ENCODE measurements around the gene BLTP2.
A peak's percentile ranks its signal among the peaks of the same experiment; 100 is the strongest.
"Not testable (repeated sequence)": the region's sequence is repeated elsewhere in the genome, so short reads cannot be mapped to it uniquely, and the experiment has no call there.

The BLTP2 gene

DNA sequence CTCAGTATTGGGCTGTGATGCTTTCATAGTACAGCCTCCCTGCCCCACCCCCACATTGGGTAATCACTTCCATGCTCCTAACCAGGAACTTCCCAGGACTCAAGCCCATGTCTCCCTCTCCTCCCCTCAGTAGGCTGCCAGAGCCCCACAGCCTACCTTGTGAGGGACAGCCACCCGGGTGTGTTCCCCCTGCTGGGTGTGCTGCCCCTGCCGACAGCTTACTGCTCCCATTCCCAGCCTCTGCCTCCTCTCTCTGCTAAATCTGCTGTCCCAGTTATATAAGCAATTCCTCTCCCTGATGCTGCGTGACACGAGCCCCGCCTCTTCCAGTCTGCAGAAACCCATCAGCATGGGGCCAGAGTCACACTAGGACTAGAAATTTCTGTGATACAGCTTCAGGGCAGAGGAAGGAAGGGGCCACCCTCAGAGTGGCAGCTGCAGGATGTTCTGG lies 31.0 kb downstream of the BLTP2 start, which contains the start of gene RSKR:
RSKR (minus strand) TSS at position 255 of the 451 bp plus-strand sequence; CDS start at position 231, 24 bp downstream.
- Histone ChIP-seq H3K4me3 (ENCODE audit: low read length) (no peak within 1 kb of the TSS), H3K9ac (ENCODE audit: low read length) (no peak within 1 kb of the TSS), H3K27ac (ENCODE audit: low read depth, low read length) (no peak within 1 kb of the TSS), H3K4me1 (ENCODE audit: control insufficient read depth, insufficient read depth, low read length) (no peaks in the 10 kb centered on the region), H3K36me3 (ENCODE audit: control insufficient read depth, insufficient read depth, low read length) (peaks cover 27% of the 10 kb centered on the region), H3K27me3 (ENCODE audit: control insufficient read depth, insufficient read depth, low read length) (no peaks in the 10 kb centered on the region)

DNA sequence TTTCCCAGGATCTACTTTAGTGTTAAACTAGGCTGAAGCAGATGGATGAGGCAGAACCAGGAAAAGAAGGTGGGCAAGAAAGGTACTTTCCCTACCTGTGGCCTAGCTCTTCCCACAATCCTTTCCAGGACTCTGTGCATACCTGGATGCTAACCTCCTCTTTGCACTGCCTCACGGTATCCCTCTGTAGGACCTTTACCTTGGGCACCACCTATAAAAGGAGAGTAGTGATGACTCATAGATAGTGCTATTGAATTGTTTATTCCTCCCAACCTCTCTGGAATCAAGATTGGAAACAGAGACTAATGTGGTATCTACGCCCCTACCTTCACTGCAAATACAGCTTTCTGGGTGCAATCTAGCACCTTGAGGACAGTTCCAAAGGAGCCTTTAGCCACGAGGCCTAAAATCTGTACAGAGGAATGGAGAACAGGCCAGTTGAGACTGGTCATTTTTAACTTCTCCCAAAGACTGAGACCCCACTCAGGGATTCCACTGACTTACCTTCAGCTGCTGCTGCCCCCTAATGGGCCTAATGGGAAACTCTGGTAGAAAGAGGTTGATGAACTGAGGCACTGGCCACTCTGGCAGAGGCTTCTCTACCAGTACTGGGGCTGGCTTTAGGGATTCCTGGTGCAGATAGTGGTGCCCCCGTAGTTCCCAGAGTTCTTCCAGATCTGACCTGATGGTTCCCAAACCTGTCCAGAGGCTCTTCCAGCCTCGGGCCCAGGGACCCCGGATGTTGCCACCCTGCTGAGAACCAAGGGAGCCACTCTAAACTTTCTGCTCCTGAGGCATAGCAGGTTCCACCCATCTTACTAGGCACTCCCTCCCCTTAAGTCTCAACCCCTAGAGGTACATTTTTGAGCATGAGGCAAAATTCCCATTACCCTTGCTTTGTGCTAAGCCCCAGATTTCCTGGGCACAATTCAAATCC lies 31.8 kb downstream of the BLTP2 start:
- no peak overlapping the region for H3K27ac ChIP-seq (ENCODE audit: low read depth, low read length)
- no peaks in the 10 kb centered on the region for H3K27me3 ChIP-seq (ENCODE audit: control insufficient read depth, insufficient read depth, low read length)
- H3K4me1 ChIP-seq (ENCODE audit: control insufficient read depth, insufficient read depth, low read length), result no peaks in the 10 kb centered on the region
- H3K4me3 ChIP-seq (ENCODE audit: low read length), result no peak overlapping the region
- peaks cover 22% of the 10 kb centered on the region for H3K36me3 ChIP-seq (ENCODE audit: control insufficient read depth, insufficient read depth, low read length)
- H3K9ac ChIP-seq (ENCODE audit: low read length), result no peak overlapping the region

DNA sequence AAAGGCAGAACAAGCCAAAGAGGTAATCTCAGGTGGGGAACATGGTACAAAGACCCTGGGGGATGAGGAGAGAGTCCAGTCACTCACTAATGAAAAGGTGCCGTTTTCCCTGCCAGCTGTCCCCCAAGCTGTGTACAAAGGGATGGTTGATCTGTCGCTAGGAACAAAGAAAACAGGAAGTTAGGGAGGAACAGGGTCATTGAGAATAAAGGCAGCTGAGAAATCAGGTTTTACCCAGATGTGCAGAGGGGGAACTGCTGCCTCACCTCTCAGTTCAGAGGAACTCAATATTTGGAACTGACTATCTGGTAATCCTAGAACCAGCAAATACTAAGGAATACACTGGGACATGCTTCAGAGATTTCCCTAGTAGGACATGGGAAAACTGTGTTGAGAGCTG lies 32.4 kb downstream of the BLTP2 start:
- H3K9ac ChIP-seq (ENCODE audit: low read length), result no peak overlapping the region
- no peaks in the 10 kb centered on the region for H3K27me3 ChIP-seq (ENCODE audit: control insufficient read depth, insufficient read depth, low read length)
- no peak overlapping the region for H3K27ac ChIP-seq (ENCODE audit: low read depth, low read length)
- H3K4me3 ChIP-seq (ENCODE audit: low read length), result no peak overlapping the region
- peaks cover 22% of the 10 kb centered on the region for H3K36me3 ChIP-seq (ENCODE audit: control insufficient read depth, insufficient read depth, low read length)
- no peaks in the 10 kb centered on the region for H3K4me1 ChIP-seq (ENCODE audit: control insufficient read depth, insufficient read depth, low read length)

DNA sequence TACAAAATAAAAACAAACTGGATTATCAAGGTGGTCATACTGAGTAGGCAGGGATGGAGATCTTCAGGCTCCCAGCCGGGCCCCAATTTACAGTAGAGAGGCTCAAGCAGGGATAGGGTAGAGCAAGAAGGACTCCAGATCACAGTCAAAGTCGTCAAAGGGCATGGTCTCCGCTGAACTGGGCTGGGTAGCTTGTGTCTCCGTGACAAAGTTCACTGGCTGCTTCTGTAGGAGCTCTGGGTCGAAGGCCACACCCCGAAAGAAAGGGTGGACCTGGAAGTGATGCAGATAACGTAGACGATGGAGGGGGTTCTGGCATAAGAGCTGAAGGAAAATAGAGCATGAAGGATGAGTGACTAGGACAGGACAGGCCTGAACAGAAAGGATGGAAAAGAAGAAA lies 34.6 kb downstream of the BLTP2 start:
- H3K27me3 ChIP-seq (ENCODE audit: control insufficient read depth, insufficient read depth, low read length), result no peaks in the 10 kb centered on the region
- peaks cover 6% of the 10 kb centered on the region for H3K36me3 ChIP-seq (ENCODE audit: control insufficient read depth, insufficient read depth, low read length)
- no peak overlapping the region for H3K27ac ChIP-seq (ENCODE audit: low read depth, low read length)
- no peak overlapping the region for H3K9ac ChIP-seq (ENCODE audit: low read length)
- no peak overlapping the region for H3K4me3 ChIP-seq (ENCODE audit: low read length)
- H3K4me1 ChIP-seq (ENCODE audit: control insufficient read depth, insufficient read depth, low read length), result no peaks in the 10 kb centered on the region

DNA sequence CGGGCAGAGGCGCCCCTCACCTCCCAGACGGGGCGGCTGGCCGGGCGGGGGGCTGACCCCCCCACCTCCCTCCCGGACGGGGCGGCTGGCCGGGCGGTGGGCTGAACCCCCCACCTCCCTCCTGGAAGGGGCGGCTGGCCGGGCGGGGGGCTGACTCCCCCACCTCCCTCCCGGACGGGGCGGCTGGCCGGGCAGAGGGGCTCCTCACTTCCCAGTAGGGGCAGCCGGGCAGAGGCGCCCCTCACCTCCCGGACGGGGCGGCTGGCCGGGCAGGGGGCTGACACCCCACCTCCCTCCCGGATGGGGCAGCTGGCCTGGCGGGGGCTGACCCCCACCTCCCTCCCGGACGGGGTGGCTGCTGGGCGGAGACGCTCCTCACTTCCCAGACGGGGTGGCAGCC lies 40.9 kb downstream of the BLTP2 start:
- H3K36me3 ChIP-seq (ENCODE audit: control insufficient read depth, insufficient read depth, low read length); H3K4me3 ChIP-seq (ENCODE audit: low read length); H3K27ac ChIP-seq (ENCODE audit: low read depth, low read length); H3K27me3 ChIP-seq (ENCODE audit: control insufficient read depth, insufficient read depth, low read length); H3K4me1 ChIP-seq (ENCODE audit: control insufficient read depth, insufficient read depth, low read length); H3K9ac ChIP-seq (ENCODE audit: low read length): not testable (repeated sequence)

DNA sequence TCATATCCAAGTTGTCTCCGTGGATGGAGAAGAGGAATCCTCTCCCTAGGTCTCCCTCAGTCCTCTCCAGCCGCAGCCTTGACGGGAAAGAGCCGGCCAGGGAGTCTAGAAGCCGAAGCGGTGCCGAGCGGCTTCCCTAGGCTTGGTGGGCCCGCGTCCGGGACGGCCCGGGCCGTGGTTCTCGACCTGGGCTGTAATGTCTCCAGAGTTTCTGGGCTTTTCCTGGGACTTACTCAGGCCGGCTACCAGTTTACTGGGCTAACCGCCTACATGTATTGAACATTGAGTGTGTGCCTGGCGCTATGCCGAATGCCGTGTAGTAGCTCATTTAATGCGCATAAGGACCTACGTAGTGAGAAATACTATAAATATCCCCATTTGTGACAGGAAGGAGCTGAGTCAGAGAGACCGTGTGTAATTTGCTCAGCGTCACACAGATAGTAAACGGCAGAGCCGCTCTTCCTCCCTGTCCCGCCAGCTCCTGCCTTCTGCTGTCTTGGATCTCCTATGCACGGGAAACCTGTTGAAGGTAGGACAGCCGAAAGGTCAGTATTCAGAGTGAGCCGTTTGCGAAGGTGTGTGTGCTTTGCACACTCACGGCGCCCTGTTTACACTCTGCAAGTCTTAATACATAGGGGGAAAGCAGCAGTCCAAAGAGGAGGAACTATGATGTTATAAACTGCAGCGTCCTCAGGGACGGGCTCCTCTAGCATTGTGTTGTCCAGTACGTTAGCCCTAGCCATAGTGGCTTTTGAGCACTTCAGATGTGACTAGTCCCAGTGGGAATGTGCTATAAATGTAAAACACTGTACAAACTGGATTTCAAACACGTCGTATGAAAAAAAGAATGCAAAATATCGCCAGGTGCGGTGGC lies 45.4 kb downstream of the BLTP2 start:
- Histone ChIP-seq H3K4me3 (ENCODE audit: low read length) (peak overlapping the region; percentile 75), H3K9ac (ENCODE audit: low read length) (peak overlapping the region; percentile 92), H3K4me1 (ENCODE audit: control insufficient read depth, insufficient read depth, low read length) (no peaks in the 10 kb centered on the region), H3K27ac (ENCODE audit: low read depth, low read length) (peak overlapping the region; percentile 85), H3K27me3 (ENCODE audit: control insufficient read depth, insufficient read depth, low read length) (no peaks in the 10 kb centered on the region), H3K36me3 (ENCODE audit: control insufficient read depth, insufficient read depth, low read length) (no peaks in the 10 kb centered on the region)

DNA sequence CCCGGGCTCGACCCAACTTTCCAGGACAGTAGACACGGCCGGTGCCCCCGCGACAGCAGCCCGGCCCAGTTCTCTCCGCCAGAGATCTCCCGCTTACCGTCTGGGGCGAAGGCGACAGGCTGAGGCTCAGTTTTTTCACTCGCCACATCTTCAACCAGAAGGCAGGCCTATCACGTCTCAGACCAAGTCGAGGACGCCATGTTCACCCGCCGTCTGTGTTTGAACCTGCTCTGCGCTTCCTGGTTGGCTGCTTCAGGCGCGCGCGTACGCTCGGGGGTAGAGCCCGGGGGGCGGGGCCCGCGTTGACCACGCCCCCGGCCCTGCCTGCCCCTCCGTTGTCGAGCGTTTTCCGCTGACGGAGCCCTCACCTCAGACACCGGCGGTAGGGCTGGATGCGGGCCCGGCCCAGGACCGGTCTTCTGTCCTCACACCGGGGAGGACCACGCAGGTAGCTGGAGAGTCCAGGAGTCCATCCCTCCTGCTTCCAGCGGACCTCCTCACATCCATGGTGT lies 46.1 kb downstream of the BLTP2 start, which contains the start of gene SPAG5:
SPAG5 (minus strand) TSS at position 227 of the 512 bp plus-strand sequence; CDS start at position 148, 79 bp downstream.
- Histone ChIP-seq H3K27me3 (ENCODE audit: control insufficient read depth, insufficient read depth, low read length) (no peaks in the 10 kb centered on the region), H3K9ac (ENCODE audit: low read length) (peak within 1 kb of the TSS; percentile 92), H3K4me3 (ENCODE audit: low read length) (peak within 1 kb of the TSS; percentile 75), H3K27ac (ENCODE audit: low read depth, low read length) (peak within 1 kb of the TSS; percentile 85), H3K4me1 (ENCODE audit: control insufficient read depth, insufficient read depth, low read length) (no peaks in the 10 kb centered on the region), H3K36me3 (ENCODE audit: control insufficient read depth, insufficient read depth, low read length) (no peaks in the 10 kb centered on the region)

- Histone ChIP-seq H3K4me1 (ENCODE audit: control insufficient read depth, insufficient read depth, low read length) (no peaks in the 10 kb centered on the region), H3K9ac (ENCODE audit: low read length) (no peak overlapping the region), H3K27me3 (ENCODE audit: control insufficient read depth, insufficient read depth, low read length) (no peaks in the 10 kb centered on the region), H3K27ac (ENCODE audit: low read depth, low read length) (no peak overlapping the region), H3K36me3 (ENCODE audit: control insufficient read depth, insufficient read depth, low read length) (no peaks in the 10 kb centered on the region), H3K4me3 (ENCODE audit: low read length) (peak overlapping the region; percentile 75)
These were observed 46.6 kb downstream of the BLTP2 start for GRCh38 chr17:28598389-28598788.

- Histone ChIP-seq H3K9ac (ENCODE audit: low read length) (no peak overlapping the region), H3K36me3 (ENCODE audit: control insufficient read depth, insufficient read depth, low read length) (no peaks in the 10 kb centered on the region), H3K27me3 (ENCODE audit: control insufficient read depth, insufficient read depth, low read length) (no peaks in the 10 kb centered on the region), H3K27ac (ENCODE audit: low read depth, low read length) (no peak overlapping the region), H3K4me1 (ENCODE audit: control insufficient read depth, insufficient read depth, low read length) (no peaks in the 10 kb centered on the region), H3K4me3 (ENCODE audit: low read length) (peak overlapping the region; percentile 75)
These were observed 47.2 kb downstream of the BLTP2 start for GRCh38 chr17:28597606-28598383.

Data from rectal smooth muscle tissue (tissue), 1 donor.